Measurements from ENCODE around the gene MTOR. TPM values are rescaled to one million over a fixed set of nuclear protein-coding genes. Genes with fewer than 3 reads are reported as not detected.
"Not testable (repeated sequence)": the region's sequence is repeated elsewhere in the genome, so short reads cannot be mapped to it uniquely, and the experiment has no call there.

MTOR gene
- total RNA-seq, 1 donor from 2014 or later, result 27.2 TPM

DNA sequence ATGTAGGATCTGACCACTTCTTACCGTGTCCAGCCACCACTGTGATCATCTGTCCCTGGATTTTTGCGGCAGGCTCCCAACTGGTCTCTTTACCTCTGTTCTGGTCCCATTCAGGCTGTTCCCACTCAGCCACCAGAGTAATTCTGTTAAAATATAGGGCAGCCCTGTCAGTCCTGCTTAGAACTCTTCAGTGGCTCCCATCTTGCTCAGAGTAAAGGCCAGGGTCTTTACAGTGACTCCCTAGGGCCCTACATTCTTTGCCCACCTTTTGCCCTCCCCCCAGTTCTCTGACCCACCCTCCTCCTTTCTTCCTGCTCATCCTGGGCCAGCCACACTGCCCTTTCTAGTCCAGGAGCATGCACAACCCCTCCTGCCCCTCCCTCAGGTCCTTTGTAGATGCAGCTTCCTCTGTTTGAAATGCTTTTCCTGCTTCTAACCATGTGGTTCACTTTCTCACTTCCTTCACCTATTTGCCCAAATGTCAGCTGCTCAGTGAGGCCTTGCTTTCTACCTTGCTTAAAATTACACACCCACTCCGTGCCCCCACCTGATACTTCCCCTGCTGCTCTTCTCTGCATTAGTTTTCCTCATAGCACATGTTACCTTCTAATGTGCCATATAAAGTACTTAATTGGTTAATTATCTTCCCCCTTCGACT lies 18.5 kb upstream of the MTOR start:
- no peak for DNase-seq

- DNase-seq, result no peak
These were observed 17.3 kb upstream of the MTOR start for GRCh38 chr1:11279630-11280029.

GRCh38 chr1:11279152-11279551 lies 16.8 kb upstream of the MTOR start:
- no peak for DNase-seq

- DNase-seq, result no peak
These were observed 11.4 kb upstream of the MTOR start for GRCh38 chr1:11273595-11274234.

DNA sequence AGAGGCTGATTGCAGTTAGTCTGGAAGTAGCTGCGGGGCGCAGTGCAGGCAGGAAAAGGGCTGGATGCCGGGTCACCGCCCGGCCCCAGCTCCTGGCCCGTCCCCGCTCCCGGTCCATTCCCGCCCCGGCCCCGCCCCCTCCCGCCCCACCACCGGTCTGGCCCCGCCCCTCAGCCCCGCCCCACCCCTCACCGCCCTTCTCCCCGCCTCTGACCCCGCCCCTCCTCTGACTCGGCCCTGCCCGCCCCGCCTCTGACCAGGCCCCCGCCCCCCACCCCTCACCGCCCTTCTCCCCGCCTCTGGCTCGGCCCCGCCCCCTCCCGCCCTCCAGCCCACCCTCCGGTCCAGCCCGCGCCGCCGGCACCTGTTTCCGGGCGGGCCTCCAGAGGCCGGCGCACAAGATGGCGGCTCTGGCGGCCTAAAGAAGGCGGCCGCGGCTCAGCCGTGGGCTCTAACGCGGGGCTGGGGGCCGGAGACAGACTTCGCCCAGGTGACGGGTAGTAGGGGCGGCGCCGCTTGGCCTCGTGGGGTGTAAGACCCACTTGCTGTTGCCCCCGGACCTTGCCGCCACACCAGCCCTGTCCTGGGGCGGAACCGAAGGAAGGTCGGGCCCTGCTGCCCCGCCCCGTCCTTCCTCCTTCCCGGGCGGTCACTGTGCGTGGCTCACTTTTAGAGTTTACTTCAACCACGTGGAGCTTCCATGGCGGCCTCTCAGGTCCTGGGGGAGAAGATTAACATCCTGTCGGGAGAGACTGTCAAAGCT lies 10.7 kb upstream of the MTOR start, which contains the start of gene UBIAD1:
UBIAD1 (plus strand) TSS at position 367 of the 763 bp plus-strand sequence; CDS start at position 701, 334 bp downstream.
- peak; percentile 81 for DNase-seq

- DNase-seq, result peak; percentile 50
These were observed 10.1 kb upstream of the MTOR start for GRCh38 chr1:11272544-11272831.

DNA sequence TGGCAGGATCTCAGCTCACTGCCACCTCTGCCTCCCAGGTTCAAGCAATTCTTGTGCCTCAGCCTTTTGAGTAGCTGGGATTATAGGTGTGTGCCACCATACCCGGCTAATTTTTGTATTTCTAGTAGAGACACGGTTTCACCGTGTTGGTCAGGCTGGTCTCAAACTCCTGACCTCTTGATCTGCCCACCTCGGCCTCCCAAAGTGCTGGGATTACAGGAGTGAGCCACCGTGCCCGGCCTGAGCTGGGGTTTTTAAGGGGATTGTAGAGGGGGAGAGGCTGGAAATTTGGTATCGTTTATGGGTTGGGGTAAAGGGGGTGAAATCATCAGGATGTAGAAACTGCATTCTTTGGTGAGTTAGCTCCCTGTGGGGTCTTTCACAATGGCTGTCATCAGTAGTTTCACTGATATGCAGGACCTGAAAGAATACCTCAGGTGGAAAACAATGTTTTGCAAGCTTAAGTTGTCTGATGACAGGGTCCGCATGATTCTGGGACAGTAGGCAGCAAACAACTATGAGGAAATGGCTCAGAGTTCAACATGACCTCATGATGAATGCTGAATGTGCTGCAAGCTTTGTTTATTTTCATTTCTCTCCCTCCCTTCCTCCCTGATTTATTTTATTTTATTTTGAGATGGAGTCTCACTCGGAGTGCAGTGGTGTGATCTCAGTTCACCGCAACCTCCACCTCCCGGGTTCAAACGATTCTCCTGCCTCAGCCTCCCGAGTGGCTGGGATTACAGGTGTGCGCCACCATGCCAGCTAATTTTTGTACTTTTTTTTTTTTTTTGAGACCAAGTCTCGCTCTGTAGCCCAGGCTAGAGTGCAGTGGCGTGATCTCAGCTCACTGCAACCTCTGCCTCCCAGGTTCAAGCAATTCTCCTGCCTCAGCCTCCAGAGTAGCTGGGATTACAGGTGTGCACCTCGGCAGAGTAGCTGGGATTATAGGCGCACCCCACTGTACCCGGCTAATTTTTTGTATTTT lies 5.3 kb upstream of the MTOR start:
- not testable (repeated sequence) for DNase-seq

GRCh38 chr1:11266268-11267074 lies 4.1 kb upstream of the MTOR start:
- DNase-seq, result no peak

GRCh38 chr1:11256299-11256698 lies 6.1 kb downstream of the MTOR start:
- DNase-seq, result no peak

DNA sequence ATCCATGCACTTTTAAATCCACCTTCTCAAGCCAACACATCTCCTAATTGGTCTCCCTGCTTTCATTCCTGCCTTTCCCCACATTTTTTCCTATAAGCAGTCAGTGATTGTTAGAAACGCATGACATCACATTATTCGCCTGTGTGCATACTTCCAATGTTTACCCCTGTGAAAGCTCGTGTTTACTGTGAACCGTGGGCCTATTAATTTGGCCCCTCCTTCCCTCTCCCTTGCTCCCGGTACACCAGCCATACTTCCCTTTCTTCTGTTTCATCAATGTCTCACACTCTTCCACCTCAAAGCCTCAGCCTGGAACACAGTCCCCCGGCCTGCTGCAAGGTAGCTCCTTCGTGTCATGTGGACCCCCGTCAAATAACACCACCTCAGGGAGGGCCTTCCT lies 9.1 kb downstream of the MTOR start:
- no peak for DNase-seq

DNA sequence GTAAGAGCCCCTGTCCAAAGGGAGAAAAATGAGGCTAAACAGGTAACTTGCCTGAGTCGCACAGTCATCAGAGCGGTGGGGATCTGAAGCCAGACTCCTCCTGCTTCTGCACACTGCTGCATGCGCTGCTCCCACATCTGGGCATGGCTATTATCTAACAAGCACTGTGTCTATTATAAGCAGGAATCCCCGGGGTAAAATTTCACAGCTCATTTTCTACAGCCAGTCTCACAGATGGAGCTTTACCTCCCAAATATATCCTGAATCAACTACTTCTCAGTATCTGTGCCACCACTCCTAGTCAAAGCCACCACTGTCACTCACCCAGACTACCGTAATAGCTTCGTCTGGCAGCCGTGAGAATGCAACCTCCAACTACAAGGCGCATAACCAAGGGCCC lies 9.8 kb downstream of the MTOR start:
- DNase-seq, result no peak

DNA sequence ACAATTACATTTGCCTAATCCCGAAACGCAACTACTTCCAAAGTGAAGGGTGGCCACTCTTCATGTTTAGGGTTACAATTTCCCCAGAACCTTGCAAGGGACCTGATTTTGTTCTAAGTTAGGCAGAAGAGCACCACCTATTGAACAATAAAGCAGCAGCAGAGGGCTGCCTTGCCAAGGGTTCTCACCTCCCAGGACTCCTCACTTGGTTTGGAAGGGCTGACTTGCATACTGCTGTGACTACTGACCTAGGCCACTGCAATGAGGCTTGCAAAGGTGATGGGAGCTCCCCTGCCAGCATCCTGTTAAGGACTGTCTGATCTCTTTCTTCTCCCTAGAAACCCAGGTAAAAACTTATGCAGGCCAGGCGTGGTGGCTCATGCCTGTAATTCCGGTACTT lies 14.2 kb downstream of the MTOR start:
- DNase-seq, result no peak

- DNase-seq, result no peak
These were observed 16.2 kb downstream of the MTOR start for GRCh38 chr1:11245904-11246719.

GRCh38 chr1:11245248-11245647 lies 17.1 kb downstream of the MTOR start:
- DNase-seq, result no peak

DNA sequence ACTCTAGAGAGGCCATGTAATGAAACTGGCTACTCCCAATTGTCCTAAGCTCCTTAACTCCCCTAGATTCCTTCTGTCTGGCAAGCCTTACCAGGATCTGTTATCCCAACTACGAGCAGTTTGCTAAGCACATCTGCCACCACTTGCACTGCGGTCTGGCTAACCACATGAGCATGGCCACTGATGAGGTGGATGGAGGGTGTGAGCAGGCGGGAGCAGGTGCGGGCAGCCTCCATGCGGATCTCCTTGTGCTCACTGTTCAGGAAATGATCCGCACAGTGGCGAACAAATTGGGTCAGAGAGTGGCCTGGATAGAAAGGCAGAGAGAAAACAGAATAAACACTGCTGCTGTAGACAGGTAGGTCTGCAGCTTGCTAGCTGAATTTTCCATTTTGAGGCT lies 24.0 kb downstream of the MTOR start:
- no peak for DNase-seq

DNA sequence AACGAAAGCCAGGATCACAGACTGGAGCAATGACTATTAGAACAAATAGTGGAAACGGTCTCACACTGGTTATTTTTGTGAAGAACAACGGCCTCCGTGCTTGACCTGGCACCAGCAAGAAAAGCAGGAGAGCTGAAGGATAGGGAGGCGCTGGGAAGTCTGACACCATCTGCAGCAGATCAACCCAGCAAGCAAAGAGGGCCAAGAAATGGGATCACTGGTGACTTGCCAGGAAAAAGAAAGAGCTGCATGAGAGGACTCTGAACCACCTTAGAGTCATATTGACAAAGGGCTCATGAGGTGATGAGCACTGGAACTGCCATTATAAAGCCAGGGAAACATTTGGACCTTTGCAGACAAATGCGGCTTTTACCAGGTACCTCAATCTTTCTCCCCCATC lies 25.0 kb downstream of the MTOR start:
- no peak for DNase-seq

DNA sequence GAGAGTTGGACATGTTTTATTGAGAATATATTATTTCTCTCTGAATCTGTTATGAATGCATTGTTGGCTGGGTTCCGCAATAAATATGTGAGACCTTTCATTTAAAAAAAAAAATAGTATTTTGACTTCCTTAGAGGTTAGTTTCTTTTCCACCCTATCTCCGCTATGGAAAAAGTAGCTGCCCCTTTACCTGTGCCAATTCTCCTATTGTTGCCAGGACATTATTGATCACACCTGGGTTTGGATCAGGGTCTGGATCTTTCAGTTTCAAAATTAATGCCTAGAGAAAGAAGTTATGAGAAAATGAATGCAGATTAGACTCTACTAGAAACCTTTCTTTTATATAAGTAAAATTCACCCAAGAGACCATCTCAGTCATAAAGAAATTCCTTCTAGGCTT lies 29.1 kb downstream of the MTOR start:
- no peak for DNase-seq

DNA sequence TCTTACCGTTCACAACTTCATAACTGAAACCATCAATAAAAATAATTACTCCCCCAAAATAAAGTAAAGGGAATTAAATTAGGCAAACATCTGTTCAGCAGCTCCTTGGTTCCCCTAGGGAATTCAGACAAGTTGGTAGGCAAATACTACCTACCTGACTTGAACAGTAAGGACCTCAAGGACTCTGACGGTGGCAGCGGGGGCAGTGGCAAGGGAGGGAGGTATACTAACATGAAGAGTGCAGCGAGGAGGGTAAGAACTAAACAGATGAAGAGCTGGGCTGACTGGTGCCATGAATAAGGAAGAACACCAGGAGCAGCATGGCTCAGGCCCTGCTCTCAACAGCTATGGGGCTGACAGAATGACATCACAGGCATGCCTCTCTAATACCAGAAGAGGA lies 33.1 kb downstream of the MTOR start:
- DNase-seq, result no peak

GRCh38 chr1:11227106-11228077 lies 35.0 kb downstream of the MTOR start:
- no peak for DNase-seq
